ENCODE measurements around the gene PAFAH1B1. TPM values are rescaled to one million over a fixed set of nuclear protein-coding genes. Genes with fewer than 3 reads are reported as not detected.

PAFAH1B1 gene
- total RNA-seq, 1 donor from 2014 or later: 88.3 TPM

DNA sequence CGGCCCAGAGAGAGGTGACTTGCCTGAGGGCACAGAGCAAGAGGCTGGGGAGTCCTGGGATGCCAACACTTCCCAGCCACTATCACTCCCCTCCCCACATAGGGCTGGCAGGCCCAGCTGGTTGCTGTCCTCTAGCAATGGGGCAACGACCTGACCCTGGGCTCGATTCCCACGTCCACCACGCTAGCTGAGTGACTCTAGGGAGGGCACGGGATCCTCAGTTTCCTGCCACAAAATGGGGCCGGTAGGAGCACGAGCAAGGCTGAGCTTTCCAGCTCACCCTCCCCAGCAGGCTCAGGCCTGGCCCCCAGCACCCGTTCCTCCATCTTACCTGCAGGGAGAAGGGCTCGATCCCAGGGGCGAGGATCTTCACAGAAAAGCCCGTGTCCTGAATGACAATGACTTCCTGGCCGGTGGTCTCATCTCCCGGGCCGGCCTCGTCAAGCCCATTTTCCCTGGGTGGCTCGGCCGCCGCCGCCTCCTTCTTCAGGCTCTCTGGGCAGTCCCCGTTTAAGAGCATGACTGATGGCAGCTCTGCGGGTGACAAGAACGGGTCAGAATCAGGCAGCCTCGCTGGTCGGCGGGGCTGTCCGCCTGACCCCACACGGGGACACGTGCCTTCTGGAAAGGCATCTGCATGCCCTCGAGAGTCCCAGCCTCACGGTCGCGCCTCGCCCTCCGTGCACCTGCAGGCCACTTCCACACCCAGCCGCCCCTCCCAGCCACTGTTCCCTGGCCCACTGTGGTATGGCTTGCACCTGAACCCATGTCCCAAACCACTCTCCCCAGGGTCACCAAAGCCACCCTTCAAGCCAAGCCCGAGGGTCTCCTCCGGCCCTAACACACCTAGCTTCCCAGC is 110.8 kb downstream of the PAFAH1B1 start:
- no peak for DNase-seq

DNA sequence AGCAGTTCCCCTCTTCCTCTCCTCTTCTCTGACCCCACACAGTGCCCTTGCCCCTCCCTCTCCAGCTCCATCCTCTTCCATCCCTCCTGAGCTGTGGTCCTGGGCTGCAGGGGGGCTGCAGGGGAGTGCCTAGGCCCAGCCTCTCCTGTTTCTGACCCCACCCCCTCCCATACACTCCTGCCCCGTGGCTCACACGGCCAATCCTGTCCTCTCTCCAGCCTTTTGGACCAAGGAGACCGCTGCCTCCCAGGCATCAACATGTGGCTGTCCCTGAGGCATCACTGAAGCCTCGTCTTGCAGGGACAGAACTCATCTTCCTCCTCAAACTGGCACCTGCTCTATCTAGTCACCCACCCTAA is 111.4 kb downstream of the PAFAH1B1 start:
- DNase-seq: no peak

DNA sequence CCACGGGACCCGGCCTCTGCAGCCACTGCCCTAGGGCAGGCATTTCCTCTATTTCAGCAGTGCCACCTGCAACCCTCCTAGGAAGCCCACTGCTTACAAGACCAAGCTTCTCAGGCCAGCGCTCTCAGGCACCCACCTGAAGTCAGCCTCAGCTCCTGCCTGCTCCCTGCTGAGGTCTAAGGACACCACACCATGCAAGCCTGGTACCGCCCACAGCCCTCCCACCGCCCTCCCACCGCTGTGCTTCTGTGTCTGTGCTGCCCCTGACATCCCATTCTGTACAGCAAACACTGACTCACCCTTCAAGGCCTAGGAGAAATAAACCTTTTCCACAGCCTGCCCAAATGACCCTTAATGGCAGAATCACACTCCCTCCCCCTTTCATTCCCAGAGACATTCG is 111.8 kb downstream of the PAFAH1B1 start:
- DNase-seq: peak; percentile 44

DNA sequence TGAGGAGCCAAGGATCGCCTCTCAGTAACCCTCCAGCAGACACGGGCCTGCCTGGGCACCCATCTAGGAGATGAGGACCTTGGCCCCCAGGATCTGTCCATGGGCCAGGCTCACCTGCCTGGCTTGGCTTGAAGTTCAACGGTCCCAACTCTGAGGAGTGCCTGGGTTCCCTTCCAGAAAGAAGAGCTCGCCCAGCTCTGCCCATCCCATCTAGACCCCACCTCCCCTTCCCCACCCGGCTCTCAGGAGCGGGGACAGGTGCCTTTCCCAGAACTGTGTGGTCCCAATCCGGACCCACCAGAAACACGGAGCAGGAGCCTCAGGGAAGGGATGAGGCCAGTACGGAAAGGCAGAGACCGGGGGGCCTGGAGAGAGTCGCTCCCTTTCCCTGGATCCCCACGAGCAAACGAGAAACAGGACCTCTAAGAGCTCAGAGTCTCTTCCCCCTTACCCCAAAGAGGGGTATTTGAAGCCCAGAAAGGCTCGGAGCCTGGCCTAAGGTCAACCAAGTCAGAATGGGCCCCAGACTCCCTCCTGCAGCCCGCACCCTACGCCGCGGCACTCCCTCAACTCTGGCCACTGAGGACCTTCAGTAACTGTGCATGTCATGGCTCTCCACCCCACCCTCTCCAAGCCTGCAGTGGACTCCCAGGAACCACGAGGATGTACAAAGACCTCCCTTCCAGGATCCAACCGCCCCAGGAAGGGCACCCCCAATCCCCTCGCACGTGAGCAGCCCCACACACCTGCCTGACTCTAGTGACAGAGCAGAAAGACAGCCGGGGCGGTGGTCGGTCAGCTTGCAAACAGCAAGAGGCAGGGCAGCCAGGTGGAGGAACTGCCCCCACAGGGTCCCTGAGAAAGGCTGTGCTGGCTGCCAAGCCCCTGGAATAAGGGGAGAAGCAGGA is 112.7 kb downstream of the PAFAH1B1 start:
- DNase-seq: no peak

DNA sequence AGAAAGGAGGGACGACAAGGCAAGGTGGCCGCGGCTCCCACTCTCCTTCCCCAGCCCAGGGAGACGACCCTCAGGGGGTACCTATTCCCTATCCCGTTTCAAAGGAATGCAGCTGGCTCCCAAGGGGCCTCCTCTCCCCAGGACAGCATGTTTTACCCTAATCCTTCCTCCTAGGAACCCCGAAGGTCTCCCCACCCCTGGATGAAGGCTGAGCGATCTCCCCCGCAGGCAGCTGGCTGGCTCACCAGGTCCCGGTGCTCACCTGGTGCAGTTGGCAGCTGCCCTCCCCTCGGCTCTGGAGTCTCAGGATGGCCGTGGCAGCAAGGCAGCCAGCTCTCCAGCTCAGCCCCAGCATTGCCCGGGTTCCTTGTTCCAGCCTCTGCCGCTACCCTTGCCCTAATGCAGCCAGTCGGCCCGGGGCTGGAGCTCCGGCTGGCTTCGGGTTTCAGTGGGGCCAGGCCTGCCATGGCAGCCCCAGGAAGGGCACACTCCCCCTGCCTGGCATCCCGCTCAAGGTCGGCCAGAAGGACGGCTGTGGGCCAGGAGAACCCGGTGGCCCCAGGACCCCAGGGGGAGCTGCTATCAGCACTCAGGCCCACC is 113.6 kb downstream of the PAFAH1B1 start:
- no peak for DNase-seq

DNA sequence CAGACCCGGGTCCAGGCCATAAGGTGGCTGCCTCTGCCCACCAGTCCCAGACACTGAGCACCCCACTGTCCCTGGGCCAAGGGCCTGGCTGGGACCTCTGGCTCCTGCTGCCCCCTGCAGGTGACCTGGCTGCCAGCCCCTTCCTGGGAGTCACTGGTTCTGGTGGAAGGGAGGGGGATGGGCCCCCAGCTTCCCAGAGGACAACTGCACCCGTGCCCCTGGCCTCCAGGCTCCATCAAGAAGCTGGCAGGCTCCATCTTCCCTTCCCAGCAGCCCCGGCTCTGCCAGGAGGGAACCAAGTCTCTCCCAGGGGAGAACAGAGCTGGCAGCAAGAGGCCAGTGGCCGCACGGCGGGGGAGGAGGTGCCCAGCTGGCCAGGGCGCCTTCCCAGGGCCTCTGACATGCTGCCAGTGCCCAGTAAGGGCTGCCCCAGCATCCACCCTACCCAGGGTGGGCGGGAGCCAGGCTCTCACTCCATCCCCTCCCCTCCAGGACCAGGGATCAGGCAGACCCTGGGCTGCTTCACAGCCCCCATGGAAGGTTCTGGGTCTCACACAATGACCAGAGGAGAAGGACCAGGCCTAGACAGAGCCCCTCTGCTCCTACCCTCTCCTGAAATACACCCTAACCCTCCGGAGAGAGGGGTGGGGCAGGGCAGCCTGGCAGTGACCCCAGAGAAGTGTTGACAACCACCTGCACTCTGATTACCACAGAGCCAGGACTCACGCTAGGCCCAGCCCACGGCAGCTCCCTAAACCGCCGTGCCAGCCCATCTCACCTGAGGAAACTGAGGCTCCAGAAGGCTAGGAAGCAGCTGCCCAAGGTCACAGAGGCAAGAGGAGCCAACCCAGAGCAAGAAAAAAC is 114.5 kb downstream of the PAFAH1B1 start:
- DNase-seq: no peak

DNA sequence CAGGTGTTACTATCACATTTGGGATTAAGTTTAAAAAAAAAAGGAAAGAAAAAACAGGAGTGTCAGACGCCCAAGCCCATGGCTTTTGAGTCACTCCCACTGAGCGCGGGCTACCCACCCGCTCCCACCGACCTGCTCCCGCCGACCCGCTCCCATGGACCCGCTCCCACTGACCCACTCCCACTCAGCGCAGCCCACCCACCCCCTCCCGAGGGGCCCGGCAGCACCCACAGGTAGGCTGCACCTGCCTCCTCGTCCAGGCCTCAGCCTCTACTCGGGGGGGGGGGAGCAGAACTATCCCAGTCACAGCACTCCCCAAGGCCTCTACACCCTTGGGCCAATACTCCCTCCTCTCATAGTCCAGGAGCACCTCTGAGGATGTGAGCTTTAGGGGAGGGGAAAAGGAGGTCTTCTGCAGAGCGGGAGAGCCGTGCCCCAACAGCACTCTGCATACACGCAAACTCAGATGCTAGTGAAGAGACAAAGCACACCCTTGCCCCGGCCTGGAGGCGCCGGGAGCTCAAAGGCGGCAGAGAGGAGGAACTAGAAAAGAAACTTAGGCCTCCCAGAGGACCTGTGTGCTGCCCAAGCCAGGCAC is 115.2 kb downstream of the PAFAH1B1 start:
- no peak for DNase-seq

DNA sequence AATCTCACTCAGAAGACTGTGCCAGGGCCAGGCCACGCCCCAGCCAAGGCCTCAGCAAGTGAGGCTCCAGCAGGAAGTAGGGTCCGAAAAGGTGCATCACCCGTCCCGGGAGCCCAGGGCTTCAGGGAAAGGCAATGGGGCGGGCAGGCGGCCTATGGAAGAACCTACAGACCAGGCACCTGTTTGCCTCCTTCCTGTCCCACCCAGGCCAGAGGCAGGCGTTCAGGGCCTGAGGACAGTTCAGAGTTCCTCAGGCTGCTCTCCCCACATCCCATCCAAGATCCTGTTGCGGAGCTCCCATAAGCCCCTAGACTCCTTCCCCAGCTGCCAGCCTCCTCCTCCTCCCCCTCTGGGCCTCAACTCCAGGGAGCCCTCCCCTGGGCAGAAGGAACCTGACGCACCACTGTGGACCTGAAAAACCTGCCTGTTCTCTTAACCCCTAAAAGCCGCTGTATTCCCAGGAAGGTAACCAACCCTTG is 115.8 kb downstream of the PAFAH1B1 start:
- DNase-seq: no peak

DNA sequence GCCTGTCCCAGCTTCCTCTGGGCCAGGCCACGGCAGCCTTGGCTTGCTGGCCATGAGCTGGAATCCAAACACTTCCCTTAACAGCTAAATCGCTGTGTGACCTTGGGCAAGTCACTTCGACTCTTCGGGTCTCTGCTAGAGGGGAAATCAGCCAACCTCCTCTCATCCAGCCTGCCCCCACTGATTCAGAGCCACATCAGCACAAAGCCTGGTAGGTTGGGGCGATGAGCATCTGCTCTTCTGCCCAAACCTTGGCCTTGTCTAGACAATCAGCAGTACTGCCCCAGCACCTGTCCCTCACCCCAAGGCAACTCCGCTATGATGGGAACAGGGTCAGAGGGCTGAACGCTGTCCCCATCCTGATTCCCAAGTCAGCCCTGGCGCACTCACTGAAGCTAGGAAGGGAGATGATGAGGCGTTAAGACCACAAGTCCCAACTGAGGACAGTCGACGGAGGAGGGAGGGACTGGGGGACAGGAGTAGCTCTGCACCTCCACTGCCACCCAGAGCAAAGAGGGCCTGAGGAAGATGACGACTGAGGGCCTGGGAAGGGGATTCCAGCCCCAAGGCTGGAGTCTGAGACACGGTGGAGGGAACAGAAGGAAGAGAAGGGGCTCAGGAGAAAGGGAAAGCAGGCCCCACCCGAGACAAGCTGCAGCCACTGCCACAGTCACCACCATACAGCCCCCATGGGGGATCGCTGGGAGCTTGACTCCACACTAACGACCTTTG is 116.8 kb downstream of the PAFAH1B1 start:
- no peak for DNase-seq

DNA sequence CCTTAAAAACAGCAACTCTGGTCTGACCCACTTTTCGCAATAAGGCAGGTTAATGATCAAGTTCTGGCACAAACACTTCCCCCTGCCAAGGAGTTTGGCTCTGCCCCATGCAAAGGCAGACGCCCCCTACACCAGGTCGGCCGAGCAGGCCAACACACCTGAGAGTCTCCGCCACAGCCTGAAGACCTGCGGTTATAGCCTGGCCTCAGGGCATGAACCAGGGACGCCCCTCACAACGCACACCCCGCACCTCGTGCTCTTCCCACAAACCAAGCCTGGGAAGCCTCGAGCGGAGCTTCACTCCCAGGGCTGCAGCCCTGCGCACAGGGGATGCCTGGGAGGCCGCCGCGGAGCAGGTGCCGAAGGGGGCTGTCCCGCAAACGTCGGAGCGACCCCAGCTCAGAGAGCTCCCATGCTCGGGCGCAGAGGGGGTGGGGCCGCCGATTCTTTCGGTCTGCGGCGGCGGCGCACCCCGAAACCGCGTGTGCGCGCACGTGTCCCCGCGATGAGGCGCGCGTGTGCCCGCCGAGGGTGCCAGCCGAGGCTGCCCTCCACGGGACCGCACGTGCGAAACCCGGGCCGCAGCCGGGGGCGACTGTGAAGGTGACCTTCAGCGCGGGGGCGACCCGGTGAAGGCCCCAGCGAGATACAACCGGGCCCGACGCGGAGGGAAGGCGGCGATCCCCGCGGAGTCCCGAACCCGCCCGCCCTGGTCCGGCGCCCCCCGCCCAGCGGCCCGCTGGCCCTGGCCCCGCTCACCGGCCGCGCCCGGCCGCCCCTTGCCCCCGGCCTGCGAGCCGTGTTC is 117.6 kb downstream of the PAFAH1B1 start:
- DNase-seq: peak; percentile 31

DNA sequence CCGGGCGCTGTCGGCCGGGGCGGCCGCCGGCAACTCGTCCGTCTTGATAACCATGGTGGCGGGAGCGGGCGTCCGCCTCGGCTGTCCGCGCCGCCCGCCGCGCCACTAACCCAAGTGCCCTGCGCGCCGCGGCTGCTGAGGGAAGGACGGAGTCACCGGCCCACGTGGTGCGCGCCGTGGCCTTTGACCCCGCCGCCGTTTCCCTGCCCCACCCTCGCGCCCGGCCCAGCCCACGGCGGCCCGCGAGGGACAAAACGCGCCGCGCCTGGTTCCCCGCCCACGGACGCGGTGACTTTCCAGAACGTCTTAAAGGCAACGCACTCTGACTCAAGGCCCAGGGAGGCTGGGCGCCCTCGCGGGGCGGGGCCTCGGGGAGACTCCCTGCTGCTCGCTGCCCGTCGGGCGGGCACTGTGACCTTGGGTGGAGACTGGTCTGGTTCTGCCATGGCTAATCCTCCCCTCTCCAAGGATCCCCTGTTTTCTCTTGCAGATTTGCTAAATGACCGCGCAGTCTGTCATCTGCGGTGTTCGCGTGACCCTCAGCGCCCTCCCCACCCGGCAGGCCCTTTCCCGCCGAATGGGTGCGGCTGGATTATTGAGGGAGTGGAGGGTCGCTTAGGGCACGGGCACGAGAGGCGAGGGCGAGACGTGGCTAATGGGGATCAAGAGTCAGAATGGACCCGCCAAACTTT is 118.3 kb downstream of the PAFAH1B1 start, which contains the start of gene CLUH:
CLUH (minus strand) TSS at position 157 of the 692 bp plus-strand sequence; CDS start at position 54, 103 bp downstream.
- peak; percentile 99 for DNase-seq

DNA sequence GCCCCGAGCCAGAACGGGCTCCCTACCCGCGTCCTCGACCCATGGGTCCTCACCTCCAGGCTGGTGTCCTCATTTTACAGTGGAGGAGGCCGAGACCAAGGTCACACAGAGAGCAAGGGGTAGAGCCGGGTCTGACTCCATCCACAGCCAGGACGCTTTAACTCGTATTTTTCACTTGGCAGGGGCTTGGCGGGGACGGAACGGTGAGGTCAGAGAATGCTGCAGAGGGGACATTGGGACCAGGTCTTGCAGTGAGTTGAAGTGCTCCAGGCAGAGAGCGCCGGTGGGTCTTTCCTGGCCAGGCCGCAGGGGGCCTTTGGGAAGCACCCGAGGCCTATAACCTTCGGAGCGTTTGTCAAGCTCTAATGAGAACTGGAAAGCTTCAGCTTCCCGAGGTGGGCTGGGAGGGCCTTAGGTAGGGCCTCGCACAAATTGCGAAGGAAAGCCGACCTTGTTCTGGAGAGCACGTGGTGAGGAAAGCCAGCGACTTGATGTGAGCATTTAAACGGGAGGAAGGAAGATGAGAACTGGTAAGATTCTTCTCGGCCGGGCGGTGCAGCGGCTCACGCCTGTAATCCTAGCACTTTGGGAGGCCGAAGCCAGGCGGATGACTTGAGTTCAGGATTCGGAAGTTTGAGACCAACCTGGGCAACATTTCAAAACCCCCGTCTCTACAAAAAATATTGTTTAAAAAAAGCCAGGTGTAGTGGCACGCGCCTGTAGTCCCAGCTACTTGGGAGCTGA is 119.0 kb downstream of the PAFAH1B1 start:
- DNase-seq: no peak

DNA sequence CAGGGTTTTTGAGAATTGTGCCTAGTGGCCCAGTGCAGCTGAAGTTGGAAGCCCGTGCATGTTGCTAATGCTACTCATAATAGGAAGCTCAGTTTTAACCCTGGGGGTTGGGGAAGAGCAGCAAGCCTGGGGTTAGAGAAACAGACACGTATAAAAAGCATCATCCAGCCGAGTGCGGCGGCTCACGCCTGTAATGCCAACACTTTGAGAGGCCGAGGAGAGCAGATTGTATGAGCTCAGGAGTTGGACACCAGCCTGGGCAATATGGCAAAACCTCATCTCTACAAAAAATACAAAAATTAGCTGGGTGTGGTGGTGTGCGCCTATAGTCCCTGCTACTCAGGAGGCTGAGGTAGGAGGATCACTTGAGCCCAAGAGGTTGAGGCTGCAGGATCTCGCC is 120.4 kb downstream of the PAFAH1B1 start:
- DNase-seq: no peak

DNA sequence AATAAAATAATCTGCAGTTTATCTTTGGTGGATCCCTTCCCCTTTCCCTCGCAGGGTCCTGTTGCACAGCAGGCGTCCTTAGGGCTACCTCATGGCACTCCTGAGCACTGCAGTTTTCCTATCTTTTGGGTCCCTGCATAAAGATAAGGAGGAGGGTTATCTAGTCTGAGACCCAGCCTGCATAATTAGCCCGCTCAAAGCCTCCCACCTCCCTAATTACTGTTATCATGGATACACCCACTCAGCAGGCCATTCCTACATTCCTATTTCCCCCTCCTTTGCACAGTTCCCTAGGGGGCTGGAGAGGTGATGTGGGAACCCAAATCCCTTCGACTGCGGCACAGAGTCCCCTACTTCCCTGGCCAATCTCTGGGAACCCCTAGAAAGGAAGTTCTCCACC is 123.2 kb downstream of the PAFAH1B1 start:
- DNase-seq: no peak

DNA sequence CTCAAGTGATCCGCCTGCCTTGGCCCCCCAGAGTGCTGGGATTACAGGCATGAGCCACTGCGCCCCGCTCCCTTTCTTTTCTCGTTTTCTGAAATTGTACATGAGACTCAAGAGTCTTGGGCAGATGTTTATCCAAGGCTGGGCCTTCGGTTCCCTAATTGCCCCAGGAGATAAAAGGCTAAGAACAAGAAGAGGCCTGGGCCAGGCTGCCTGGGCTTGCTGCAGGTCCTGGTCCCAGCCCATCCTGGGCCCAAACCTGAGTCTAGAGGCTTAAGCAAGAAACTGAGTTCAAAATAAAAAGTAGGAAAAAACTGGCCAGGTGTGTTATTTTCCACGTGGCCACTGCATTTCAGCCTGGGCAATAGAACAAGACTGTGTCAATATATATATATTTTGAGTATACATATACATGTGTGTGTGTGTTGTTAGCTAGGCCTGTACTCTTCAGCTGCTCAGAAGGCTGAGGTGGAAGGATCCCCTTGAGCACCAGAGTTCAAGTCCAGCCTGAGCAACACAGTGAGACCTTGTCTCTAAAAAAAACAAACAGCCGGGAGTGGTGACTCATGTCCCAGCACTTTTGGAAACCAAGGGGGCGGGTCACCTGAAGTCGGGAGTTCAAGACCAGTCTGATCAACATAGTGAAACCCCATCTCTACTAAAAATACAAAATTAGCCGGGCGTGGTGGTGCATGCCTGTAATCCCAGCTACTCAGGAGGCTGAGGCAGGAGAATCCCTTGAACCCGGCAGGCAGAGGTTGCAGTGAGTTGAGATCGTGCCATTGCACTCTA is 124.9 kb downstream of the PAFAH1B1 start:
- DNase-seq: no peak

DNA sequence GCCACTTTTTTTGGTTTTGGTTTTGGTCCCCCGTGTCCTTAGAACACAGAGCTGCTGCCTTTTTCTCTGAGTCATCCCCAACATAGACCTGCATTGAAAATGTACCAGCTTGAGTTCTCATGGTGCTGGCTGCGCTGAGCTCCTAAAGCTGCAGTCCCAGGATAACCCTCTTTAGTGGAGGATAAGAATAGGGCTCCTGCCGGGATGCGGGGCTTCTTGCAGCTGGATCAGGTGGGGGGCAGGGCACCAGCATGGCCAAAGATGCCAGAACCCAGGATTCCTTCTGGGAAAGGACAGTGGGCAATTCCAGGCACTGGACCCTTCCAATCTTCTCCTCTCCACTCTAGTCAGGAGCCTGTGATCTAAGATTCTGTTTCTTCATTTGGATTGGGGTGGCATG is 126.4 kb downstream of the PAFAH1B1 start:
- DNase-seq: no peak

DNA sequence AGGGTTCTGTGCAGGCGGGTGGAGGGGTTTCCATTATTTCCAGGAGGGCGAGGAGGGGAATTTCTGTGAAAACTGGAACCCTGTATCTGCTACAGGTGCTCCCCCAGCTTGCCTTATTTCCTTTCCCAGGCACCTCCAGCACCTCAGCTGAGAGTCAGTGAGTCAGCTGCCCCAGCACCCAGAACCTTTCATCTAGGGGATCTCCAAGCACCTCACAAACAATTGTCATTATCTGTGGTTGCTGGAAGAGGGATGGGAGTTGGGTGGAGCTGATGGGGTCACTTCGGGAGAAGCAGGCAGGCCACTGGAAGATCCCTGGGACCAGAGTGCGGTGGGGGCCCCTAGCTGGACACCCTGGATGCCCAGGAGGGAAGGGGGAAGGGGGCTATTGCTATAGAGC is 128.1 kb downstream of the PAFAH1B1 start:
- DNase-seq: no peak

DNA sequence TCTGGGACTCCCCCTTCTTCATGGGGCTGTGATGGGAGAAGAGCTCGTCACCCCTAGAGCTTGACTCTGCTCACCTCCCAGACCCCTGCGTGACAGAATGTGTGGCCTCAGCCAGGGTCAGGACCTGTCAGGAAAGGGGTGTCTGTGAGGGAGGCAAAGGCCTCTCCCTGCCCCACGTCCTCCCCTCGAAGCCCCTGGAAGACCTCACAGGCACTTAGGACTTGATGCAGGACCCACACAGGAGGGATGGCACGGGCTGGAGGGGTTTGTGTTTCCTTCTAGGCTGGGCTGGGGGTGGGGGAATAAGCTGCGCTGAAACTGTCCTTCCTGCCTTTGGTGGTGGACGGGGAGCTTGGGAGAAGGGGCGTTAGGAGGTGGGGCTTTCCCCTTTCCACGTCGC is 129.2 kb downstream of the PAFAH1B1 start:
- DNase-seq: no peak

Data from dermis blood vessel endothelial cell (primary cell).